Stimulated activated CD4-positive, alpha-beta T cell treated with anti-CD3 and anti-CD28 coated beads, Interleukin-15, amount 100 ng/mL, for 48 hours (primary cell): ENCODE results near the gene AKIP1.
"Not testable (repeated sequence)": the region's sequence is repeated elsewhere in the genome, so short reads cannot be mapped to it uniquely, and the experiment has no call there.

ENCODE experiments used
- DNase-seq, 2 donors: peaks; one replicate each; pipeline ENCODE4 v3.0.0-alpha.2; 2020; ENCODE audit warnings: low read depth in 2 of 2

Gene AKIP1

GRCh38 chr11:8911029-8911823, at the start of gene AKIP1:
Gene AKIP1, plus strand, starts transcription at chr11:8911189. Its CDS starts 261 bp downstream, at chr11:8911450.
- DNase-seq = peak; percentile 78 to 80

- no peak for DNase-seq
Observed at GRCh38 chr11:8863838-8864237, 47.2 kb upstream of the AKIP1 start.

- DNase-seq = no peak
Observed at GRCh38 chr11:8865304-8865703, 45.7 kb upstream of the AKIP1 start.

- DNase-seq = no peak
Observed at GRCh38 chr11:8867035-8867434, 44.0 kb upstream of the AKIP1 start.

GRCh38 chr11:8867931-8868631, 42.9 kb upstream of the AKIP1 start:
- no peak for DNase-seq

GRCh38 chr11:8870411-8871170, 40.4 kb upstream of the AKIP1 start:
- DNase-seq = peak in 1 of 2 donors; percentile 4

GRCh38 chr11:8871171-8871775, 39.7 kb upstream of the AKIP1 start:
- DNase-seq = no peak

GRCh38 chr11:8871962-8872361, 39.0 kb upstream of the AKIP1 start:
- DNase-seq = no peak

- no peak for DNase-seq
Observed at GRCh38 chr11:8873741-8874405, 37.1 kb upstream of the AKIP1 start.

- no peak for DNase-seq
Observed at GRCh38 chr11:8878771-8879170, 32.2 kb upstream of the AKIP1 start.

GRCh38 chr11:8881585-8881984, 29.4 kb upstream of the AKIP1 start:
- DNase-seq = not testable (repeated sequence)

GRCh38 chr11:8886322-8886721, 24.7 kb upstream of the AKIP1 start:
- DNase-seq = no peak

- DNase-seq = not testable (repeated sequence)
Observed at GRCh38 chr11:8891185-8891584, 19.8 kb upstream of the AKIP1 start.

GRCh38 chr11:8899119-8899753, 11.8 kb upstream of the AKIP1 start:
- no peak for DNase-seq

GRCh38 chr11:8905528-8906165, 5.3 kb upstream of the AKIP1 start:
- no peak for DNase-seq

- no peak for DNase-seq
Observed at GRCh38 chr11:8907116-8907515, 3.9 kb upstream of the AKIP1 start.

- DNase-seq = no peak
Observed at GRCh38 chr11:8908099-8908498, 2.9 kb upstream of the AKIP1 start.

- DNase-seq = no peak
Observed at GRCh38 chr11:8910649-8911026, 351 bp upstream of the AKIP1 start.

GRCh38 chr11:8913961-8914660, 3.1 kb downstream of the AKIP1 start:
- peak in 1 of 2 donors; percentile 6 for DNase-seq

GRCh38 chr11:8914661-8915018, 3.7 kb downstream of the AKIP1 start:
- DNase-seq = no peak
